ENCODE measurements around the gene PGR. TPM values are rescaled to one million over a fixed set of nuclear protein-coding genes. Genes with fewer than 3 reads are reported as not detected.

PGR gene
- total RNA-seq, 1 experiment from 2014 or later, result not detected

GRCh38 chr11:101011881-101012280 is 117.7 kb downstream of the PGR start:
- Histone ChIP-seq H3K4me3 (ENCODE audit: low read depth in 2 of 2, low read length in 2 of 2) (no peak overlapping the region), H3K27me3 (ENCODE audit: control insufficient read depth, insufficient read depth, low read length) (0 out of 2 replicates have a peak, but pooled peaks cover 2% of the 10 kb centered on the region), H3K27ac (ENCODE audit: low read length) (no peak overlapping the region), H3K36me3 (ENCODE audit: control insufficient read depth, insufficient read depth, low read length) (no peaks in the 10 kb centered on the region), H3K9me3 (ENCODE audit: control insufficient read depth, insufficient read depth, low read depth, low read length) (no peaks in the 10 kb centered on the region), H3K4me1 (ENCODE audit: control insufficient read depth, insufficient read depth, low read length) (no peaks in the 10 kb centered on the region)
- no TSS peak for BruUV-seq (replicated peaks)
- TF ChIP-seq POLR2AphosphoS5 (IDR thresholded peaks at IDR 0.05; ENCODE audit: low read depth, low read length) (no peak), CTCF (IDR thresholded peaks at IDR 0.05) (no peak), TCF7L2 (IDR thresholded peaks at IDR 0.05; ENCODE audit: low read depth, low read length) (no peak), REST (IDR thresholded peaks at IDR 0.05; ENCODE audit: insufficient read depth in 1 of 2, low read depth in 2 of 2, low read length in 1 of 2) (no peak), SIN3A (IDR thresholded peaks at IDR 0.05; ENCODE audit: borderline replicate concordance, insufficient read depth, low read depth, low read length) (no peak)
- CTCF ChIA-PET, result interaction anchor here (0.7 kb wide), 1 partner anchor 14 kb away, joined by 3 read pairs; no protein-coding TSS in a partner anchor
- no peak for DNase-seq (ENCODE audit: low read depth, low spot score)
- POLR2A ChIA-PET, result no interaction called here
- no peak for ATAC-seq
- in situ Hi-C loops (cut with HindIII; ENCODE audit: low pct_unique_long_range_greater_than_20kb, low sequenced_read_pairs) (no loop called here), intact Hi-C loops (cut with micrococcal nuclease; ENCODE audit: unreplicated experiment) (no loop called here)

- BruUV-seq (replicated peaks), result no TSS peak
- Histone ChIP-seq H3K9me3 (ENCODE audit: control insufficient read depth, insufficient read depth, low read depth, low read length) (no peaks in the 10 kb centered on the region), H3K27me3 (ENCODE audit: control insufficient read depth, insufficient read depth, low read length) (0 out of 2 replicates have a peak, but pooled peaks cover 2% of the 10 kb centered on the region), H3K36me3 (ENCODE audit: control insufficient read depth, insufficient read depth, low read length) (no peaks in the 10 kb centered on the region), H3K4me1 (ENCODE audit: control insufficient read depth, insufficient read depth, low read length) (no peaks in the 10 kb centered on the region), H3K4me3 (ENCODE audit: low read depth in 2 of 2, low read length in 2 of 2) (no peak overlapping the region), H3K27ac (ENCODE audit: low read length) (no peak overlapping the region)
- ATAC-seq, result no peak
- TF ChIP-seq TCF7L2 (IDR thresholded peaks at IDR 0.05; ENCODE audit: low read depth, low read length) (no peak), SIN3A (IDR thresholded peaks at IDR 0.05; ENCODE audit: borderline replicate concordance, insufficient read depth, low read depth, low read length) (no peak), REST (IDR thresholded peaks at IDR 0.05; ENCODE audit: insufficient read depth in 1 of 2, low read depth in 2 of 2, low read length in 1 of 2) (no peak), CTCF (IDR thresholded peaks at IDR 0.05) (no peak), POLR2AphosphoS5 (IDR thresholded peaks at IDR 0.05; ENCODE audit: low read depth, low read length) (no peak)
- CTCF ChIA-PET, result no interaction called here
- POLR2A ChIA-PET, result no interaction called here
- intact Hi-C loops (cut with micrococcal nuclease; ENCODE audit: unreplicated experiment), result no loop called here
- no peak for DNase-seq (ENCODE audit: low read depth, low spot score)
- in situ Hi-C loops (cut with HindIII; ENCODE audit: low pct_unique_long_range_greater_than_20kb, low sequenced_read_pairs), result no loop called here
Observed at GRCh38 chr11:101010899-101011298, 118.7 kb downstream of the PGR start.

Measured in Panc1 (cell line).